Tibial nerve (tissue), 4 donors: ENCODE measurements around the gene PYHIN1. TPM values are rescaled to one million over a fixed set of nuclear protein-coding genes. Genes with fewer than 3 reads are reported as not detected.

Experiments
- DNase-seq, 2 donors: peaks; one replicate each; pipeline ENCODE4 v3.0.0-alpha.2; 2019; ENCODE audit warnings: low spot score in 2 of 2
- H3K27ac ChIP-seq, 4 donors: fragments of 200-600 bp; sonication (generic) in 3 of 4; one replicate each; pipeline ENCODE4 v1.5.1; 2017 to 2019; ENCODE audit warnings: mild to moderate bottlenecking in 1 of 4
- H3K27me3 ChIP-seq, 2 donors: fragments of 200-600 bp; sonication (generic) in 1 of 2; one replicate each; pipeline versions ENCODE4 v1.5.1 to v1.6.0; 2017 to 2019
- H3K36me3 ChIP-seq, 3 donors: fragments of 200-600 bp; sonication (generic); one replicate each; pipeline ENCODE4 v1.5.1; 2018 to 2019
- H3K4me1 ChIP-seq, 4 donors: fragments of 200-600 bp; sonication (generic) in 3 of 4; one replicate each; pipeline ENCODE4 v1.5.1; 2017 to 2019
- H3K4me3 ChIP-seq, 4 donors: fragments of 200-600 bp; sonication (generic) in 3 of 4; one replicate each; pipeline ENCODE4 v1.5.1; 2017 to 2019; ENCODE audit warnings: mild to moderate bottlenecking in 1 of 4, moderate library complexity in 1 of 4
- H3K9me3 ChIP-seq, 4 donors: fragments of 200-600 bp; sonication (generic) in 3 of 4; one replicate each; pipeline ENCODE4 v1.5.1; 2017 to 2019
- EP300 ChIP-seq, 2 donors: sonication (generic); formaldehyde crosslinking; IDR thresholded peaks; one replicate each; pipeline ENCODE4 v1.6.1; 2017; ENCODE audit warnings: antibody characterized with exemption in 2 of 2, mild to moderate bottlenecking in 1 of 2
- POLR2A ChIP-seq, 2 donors: fragments of 450-650 bp; IDR thresholded peaks; one replicate each; pipeline ENCODE4 v1.6.1; 2017; ENCODE audit warnings: antibody characterized with exemption in 2 of 2, mild to moderate bottlenecking in 2 of 2, moderate library complexity in 2 of 2
- WGBS, 2 donors: methylation state at CpG; one replicate each; pipeline ENCODE4 v1.1.5; 2018; 5-methylcytosine and 5-hydroxymethylcytosine counted together
- total RNA-seq, 4 donors: library from RNA; depleted of rRNA; stranded (reverse); fragments of >200 nt; gene quantifications; one replicate each; pipeline ENCODE4 v1.1.0, GENCODE V29; 2016
- TF ChIP-seq, protein P1 (sequence below), 5 experiments: fragments of 200-600 bp in 3 of 5; fragments of 450-650 bp in 2 of 5; sonication (generic) in 3 of 5; IDR thresholded peaks; one replicate each; pipeline ENCODE4 v1.5.1; 2016 to 2019; ENCODE audit warnings: antibody characterized with exemption in 5 of 5, mild to moderate bottlenecking in 3 of 5, moderate library complexity in 2 of 5

Gene PYHIN1
- total RNA-seq, 4 donors from 2014 or later: 2.2 to 5.2 (median 3.6) TPM

- Histone ChIP-seq H3K27me3 (no peaks in the 10 kb centered on the region), H3K4me3 (no peak overlapping the region), H3K4me1 (no peaks in the 10 kb centered on the region), H3K36me3 (peaks cover 0 to 4% (median 0%) of the 10 kb centered on the region in 3 donors), H3K9me3 (no peaks in the 10 kb centered on the region), H3K27ac (no peak overlapping the region)
- DNase-seq: no peak
- no peak for TF ChIP-seq EP300 (IDR thresholded peaks at IDR 0.05)
- TF ChIP-seq, protein P1, sequence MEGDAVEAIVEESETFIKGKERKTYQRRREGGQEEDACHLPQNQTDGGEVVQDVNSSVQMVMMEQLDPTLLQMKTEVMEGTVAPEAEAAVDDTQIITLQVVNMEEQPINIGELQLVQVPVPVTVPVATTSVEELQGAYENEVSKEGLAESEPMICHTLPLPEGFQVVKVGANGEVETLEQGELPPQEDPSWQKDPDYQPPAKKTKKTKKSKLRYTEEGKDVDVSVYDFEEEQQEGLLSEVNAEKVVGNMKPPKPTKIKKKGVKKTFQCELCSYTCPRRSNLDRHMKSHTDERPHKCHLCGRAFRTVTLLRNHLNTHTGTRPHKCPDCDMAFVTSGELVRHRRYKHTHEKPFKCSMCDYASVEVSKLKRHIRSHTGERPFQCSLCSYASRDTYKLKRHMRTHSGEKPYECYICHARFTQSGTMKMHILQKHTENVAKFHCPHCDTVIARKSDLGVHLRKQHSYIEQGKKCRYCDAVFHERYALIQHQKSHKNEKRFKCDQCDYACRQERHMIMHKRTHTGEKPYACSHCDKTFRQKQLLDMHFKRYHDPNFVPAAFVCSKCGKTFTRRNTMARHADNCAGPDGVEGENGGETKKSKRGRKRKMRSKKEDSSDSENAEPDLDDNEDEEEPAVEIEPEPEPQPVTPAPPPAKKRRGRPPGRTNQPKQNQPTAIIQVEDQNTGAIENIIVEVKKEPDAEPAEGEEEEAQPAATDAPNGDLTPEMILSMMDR (IDR thresholded peaks at IDR 0.05): no peak
Observed at GRCh38 chr1:158946785-158947184, 15.4 kb downstream of the PYHIN1 start.

- Histone ChIP-seq H3K36me3 (peaks cover 0 to 4% (median 0%) of the 10 kb centered on the region in 3 donors), H3K4me3 (no peak overlapping the region), H3K27me3 (no peaks in the 10 kb centered on the region), H3K27ac (no peak overlapping the region), H3K9me3 (peaks cover 0 to 7% (median 0%) of the 10 kb centered on the region in 4 donors), H3K4me1 (no peaks in the 10 kb centered on the region)
- TF ChIP-seq, protein P1 (IDR thresholded peaks at IDR 0.05): no peak
- no peak for DNase-seq
- 83 to 90% methylated on average over 15 of the region's 15 CpGs for WGBS, 2 donors
Observed at GRCh38 chr1:158951956-158952355, 20.6 kb downstream of the PYHIN1 start.

GRCh38 chr1:158952416-158952815 is 21.1 kb downstream of the PYHIN1 start:
- no peaks in the 10 kb centered on the region for H3K27me3 ChIP-seq
- no peak for DNase-seq
- no peaks in the 10 kb centered on the region for H3K4me1 ChIP-seq
- no peak overlapping the region for H3K4me3 ChIP-seq
- H3K36me3 ChIP-seq: peaks cover 0 to 4% (median 0%) of the 10 kb centered on the region in 3 donors
- no peak overlapping the region for H3K27ac ChIP-seq
- 93 to 95% methylated on average over 9 of the region's 9 CpGs for WGBS, 2 donors
- TF ChIP-seq EP300 (IDR thresholded peaks at IDR 0.05): no peak
- TF ChIP-seq POLR2A (IDR thresholded peaks at IDR 0.05): no peak
- TF ChIP-seq, protein P1 (IDR thresholded peaks at IDR 0.05): no peak
- H3K9me3 ChIP-seq: peaks cover 0 to 7% (median 0%) of the 10 kb centered on the region in 4 donors

- WGBS, 2 donors: 88 to 95% methylated on average over 1 of the region's 1 CpG
Observed at GRCh38 chr1:158961178-158961577, 29.8 kb downstream of the PYHIN1 start.

DNA sequence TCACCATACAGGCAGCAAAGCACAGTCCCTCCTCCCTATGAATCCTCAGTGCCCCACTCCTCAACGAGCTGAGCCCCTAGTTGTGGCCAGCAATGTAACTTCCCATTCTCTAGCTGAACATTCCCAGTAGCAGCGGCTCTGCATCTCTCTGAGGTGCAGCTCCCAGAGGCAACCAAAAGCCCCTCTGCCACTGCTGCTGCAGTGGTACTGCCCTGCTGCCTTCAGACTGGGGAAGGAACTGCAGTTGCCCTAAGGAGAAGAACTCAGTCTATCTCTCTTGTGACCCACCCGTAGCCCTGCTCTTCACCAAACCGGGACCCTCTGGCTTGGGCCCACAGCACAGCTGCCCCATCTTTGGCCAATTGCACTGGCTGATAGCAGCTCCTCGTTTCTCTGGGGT is 31.6 kb downstream of the PYHIN1 start:
- H3K4me1 ChIP-seq: no peaks in the 10 kb centered on the region
- DNase-seq: no peak
- 60 to 67% methylated on average over 4 to 5 of the region's 5 CpGs for WGBS, 2 donors

More at GRCh38 chr1:158961178-158961577, 29.8 kb downstream of the PYHIN1 start:
- no peaks in the 10 kb centered on the region for H3K4me1 ChIP-seq
- no peak overlapping the region for H3K4me3 ChIP-seq
- no peak for DNase-seq
- peaks cover 0 to 4% (median 0%) of the 10 kb centered on the region in 4 donors for H3K9me3 ChIP-seq
- TF ChIP-seq EP300 (IDR thresholded peaks at IDR 0.05) (no peak), POLR2A (IDR thresholded peaks at IDR 0.05) (no peak)
- TF ChIP-seq, protein P1 (IDR thresholded peaks at IDR 0.05): no peak
- no peaks in the 10 kb centered on the region for H3K36me3 ChIP-seq
- no peaks in the 10 kb centered on the region for H3K27me3 ChIP-seq
- H3K27ac ChIP-seq: no peak overlapping the region

More for the DNA sequence above, 31.6 kb downstream of the PYHIN1 start:
- TF ChIP-seq, protein P1 (IDR thresholded peaks at IDR 0.05): no peak
- TF ChIP-seq EP300 (IDR thresholded peaks at IDR 0.05) (no peak), POLR2A (IDR thresholded peaks at IDR 0.05) (no peak)
- H3K27ac ChIP-seq: no peak overlapping the region
- H3K9me3 ChIP-seq: peaks cover 0 to 4% (median 0%) of the 10 kb centered on the region in 4 donors
- H3K36me3 ChIP-seq: no peaks in the 10 kb centered on the region
- H3K4me3 ChIP-seq: no peak overlapping the region
- no peaks in the 10 kb centered on the region for H3K27me3 ChIP-seq
